ENCODE data around the gene HYAL3. TPM values are rescaled to one million over a fixed set of nuclear protein-coding genes. Genes with fewer than 3 reads are reported as not detected.
A peak's percentile ranks its signal among the peaks of the same experiment; 100 is the strongest.
"Not testable (repeated sequence)": the region's sequence is repeated elsewhere in the genome, so short reads cannot be mapped to it uniquely, and the experiment has no call there.

Gene HYAL3
- total RNA-seq, 1 donor from 2014 or later: 1.5 TPM

DNA sequence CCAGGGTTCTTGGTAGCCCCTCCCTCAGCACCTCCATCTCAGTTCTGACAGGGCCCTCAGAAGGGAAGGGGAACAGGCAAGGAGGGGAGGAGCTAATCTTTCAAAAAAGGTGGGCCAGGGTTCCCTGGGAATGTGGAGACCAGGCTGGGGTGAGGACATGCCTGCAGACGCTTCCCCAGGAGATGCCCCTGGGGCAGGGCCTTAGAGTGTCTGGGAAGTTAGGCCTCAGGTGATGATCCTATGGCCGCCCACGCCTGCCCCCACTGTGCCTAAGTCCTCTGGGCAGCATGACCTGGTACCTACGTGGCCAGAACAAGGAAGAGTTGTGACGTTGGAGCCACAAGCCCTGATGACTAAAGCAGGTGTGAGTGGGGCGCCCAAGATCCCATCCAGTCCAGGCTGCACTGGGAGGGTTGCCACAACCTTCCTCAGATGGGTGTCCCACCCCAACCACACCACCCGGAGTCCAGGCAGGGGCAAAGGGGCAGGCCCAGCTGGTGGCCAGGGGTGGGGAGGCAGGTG lies 34.2 kb downstream of the HYAL3 start:
- ATAC-seq: no peak
- DNase-seq (ENCODE audit: low spot score): no peak
- intact Hi-C loops (cut with DNase I): no loop called here

DNA sequence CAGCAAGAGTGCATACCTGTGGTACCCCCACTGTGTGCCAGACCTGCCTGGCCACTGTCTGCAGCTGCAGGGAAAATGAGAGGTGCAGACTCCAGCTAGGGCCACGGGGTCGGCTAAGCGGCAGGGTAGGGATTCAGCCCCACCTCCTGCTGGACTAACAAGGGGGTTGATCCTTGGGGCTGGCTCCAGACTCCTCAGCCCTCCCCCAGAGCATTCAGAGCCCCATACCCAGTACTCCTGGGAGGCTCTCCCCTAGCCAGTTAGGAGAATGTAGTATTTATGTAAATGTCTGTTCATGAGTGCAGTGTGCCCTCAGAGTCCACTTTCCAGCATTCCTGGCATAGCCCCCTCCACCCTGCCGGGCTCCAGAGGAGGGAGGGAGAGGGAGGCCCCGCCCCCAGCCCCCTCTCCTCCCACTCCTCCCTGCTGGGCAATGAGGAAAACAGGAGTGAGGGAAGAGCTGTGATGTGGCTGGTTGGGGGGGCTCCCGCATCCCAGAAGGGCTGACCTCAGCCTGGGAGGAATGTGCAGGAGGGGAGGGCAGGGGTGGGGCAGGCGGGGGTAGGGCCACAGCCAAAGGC lies 34.7 kb downstream of the HYAL3 start:
- ATAC-seq: peak; percentile 77
- peak; percentile 88 for DNase-seq (ENCODE audit: low spot score)
- intact Hi-C loops (cut with DNase I): no loop called here

DNA sequence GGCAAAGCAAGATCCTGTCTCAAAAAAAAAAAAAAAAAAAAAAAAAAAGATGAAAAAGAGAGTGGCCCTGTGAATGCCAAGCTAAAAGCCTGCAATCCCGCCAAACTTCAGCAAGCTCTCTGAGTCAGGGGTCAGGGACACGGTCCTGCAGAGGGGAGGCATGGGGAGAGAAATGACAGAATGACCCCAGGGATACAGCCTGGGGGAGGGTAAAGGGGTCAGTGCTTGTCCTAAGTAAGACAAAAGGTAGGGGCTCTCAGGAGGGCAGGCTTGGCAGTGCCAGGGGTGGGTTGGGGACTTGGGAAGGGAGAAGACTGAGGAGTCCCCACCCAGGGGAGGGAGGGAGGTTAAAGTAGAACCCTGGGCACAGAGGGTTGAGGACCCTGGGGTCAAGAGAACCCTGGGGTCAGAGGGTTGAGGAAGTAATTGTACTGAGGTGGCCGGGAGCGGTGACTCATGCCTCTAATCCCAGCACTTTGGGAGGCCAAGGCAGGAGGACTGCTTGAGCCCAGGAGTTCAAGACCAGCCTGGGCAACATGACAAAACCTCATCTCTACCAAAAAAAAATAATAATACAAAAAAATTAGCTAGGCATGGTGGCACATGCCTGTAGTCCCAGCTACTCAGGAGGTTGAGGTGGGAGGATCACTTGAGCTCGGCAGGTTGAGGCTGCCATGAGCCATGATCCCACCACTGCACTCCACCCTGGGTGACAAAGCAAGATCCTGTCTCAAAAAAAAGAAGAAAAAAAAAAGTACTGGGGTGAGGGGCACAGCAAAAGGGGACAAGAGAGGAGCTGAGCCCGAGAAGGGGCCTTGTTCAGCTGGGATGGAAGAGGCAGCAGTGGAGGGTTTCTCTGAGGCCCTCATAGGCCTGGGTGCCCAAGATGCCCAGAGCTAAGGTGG lies 35.5 kb downstream of the HYAL3 start:
- ATAC-seq (no peak), DNase-seq (ENCODE audit: low spot score) (no peak)
- intact Hi-C loops (cut with DNase I): no loop called here

DNA sequence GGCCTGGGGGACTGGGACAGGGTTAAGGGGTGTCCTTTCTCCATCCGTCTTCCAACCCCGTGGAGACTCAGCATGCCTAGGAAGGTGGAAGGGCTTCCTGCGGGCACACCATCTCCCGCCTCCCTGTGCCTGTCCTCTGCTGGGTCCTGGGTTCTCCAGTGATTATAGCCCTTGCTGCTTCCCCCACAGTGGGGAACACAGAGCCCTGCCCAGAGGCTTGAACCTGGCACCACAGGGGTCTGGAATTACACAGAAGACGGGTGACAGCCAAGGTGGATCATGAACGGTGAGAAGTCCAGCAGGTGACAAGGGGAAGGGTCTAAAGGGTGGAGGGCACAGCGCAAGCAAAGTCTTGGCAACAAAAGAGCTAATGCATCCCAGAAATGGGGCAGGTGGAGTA lies 36.4 kb downstream of the HYAL3 start:
- ATAC-seq: no peak
- intact Hi-C loops (cut with DNase I): no loop called here
- DNase-seq (ENCODE audit: low spot score): no peak

DNA sequence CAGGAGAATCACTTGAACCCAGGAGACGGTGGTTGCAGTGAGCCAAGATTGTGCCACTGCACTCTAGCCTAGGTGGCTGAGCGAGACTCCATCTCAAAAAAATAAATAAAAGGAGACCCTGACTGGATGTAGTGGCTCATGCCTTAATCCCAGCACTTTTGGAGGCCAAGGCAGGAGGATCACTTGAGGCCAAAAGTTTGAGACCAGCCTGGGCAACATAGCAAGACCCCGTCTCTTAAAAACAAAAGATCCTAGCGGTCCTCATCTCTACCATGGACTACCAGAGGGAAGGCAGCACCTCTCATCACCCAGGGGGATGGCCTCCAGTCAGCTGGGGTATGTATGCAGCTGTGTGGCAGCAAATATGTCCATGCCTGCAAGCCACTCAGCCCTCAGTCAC lies 37.0 kb downstream of the HYAL3 start:
- ATAC-seq; DNase-seq (ENCODE audit: low spot score); intact Hi-C loops (cut with DNase I): not testable (repeated sequence)

DNA sequence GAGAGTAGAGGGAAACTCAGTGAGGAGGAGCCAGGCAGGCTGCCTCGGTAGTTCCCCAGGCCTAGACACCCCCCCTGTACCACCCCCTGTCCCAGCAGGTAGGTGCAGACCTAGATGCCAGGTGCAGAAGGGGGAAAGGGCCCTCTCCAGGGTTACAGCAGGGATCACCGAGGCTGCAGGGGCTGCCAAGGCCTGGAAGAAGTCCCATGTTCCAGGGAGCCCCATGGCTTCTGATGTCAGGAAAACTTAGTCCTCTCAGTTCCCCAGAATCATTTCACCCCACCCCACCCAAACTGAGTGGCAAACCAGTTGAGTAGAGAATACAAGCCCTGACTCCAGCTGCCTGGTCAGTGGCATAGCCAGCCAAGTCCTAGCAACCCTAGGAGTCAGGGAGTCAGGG lies 37.7 kb downstream of the HYAL3 start:
- intact Hi-C loops (cut with DNase I): no loop called here
- DNase-seq (ENCODE audit: low spot score): no peak
- no peak for ATAC-seq

DNA sequence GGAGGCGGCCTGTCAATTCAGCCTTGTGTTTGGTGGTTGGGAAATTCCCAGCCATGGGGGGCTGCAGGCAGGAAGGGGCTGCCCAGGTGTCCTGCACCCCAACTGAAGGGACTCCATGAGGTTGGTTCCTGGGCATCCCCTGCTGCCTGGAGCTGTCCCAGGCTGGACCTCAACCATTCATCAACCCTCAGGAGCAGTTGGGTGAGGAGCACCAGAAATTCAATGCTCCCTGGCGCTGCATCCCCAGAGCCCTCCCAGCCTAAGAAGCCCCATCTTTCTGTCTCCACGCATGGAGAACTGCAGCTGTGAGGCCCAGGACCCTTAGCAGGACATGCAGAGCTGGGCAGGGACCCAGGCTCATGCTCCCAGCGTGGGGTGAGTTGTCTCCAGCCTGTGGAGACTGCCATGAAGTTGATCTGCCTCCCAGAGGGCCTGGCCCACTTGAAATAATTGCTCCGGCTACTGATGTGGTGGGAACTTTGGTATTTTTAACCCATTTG lies 38.2 kb downstream of the HYAL3 start:
- ATAC-seq (no peak), DNase-seq (ENCODE audit: low spot score) (no peak)
- intact Hi-C loops (cut with DNase I): no loop called here

DNA sequence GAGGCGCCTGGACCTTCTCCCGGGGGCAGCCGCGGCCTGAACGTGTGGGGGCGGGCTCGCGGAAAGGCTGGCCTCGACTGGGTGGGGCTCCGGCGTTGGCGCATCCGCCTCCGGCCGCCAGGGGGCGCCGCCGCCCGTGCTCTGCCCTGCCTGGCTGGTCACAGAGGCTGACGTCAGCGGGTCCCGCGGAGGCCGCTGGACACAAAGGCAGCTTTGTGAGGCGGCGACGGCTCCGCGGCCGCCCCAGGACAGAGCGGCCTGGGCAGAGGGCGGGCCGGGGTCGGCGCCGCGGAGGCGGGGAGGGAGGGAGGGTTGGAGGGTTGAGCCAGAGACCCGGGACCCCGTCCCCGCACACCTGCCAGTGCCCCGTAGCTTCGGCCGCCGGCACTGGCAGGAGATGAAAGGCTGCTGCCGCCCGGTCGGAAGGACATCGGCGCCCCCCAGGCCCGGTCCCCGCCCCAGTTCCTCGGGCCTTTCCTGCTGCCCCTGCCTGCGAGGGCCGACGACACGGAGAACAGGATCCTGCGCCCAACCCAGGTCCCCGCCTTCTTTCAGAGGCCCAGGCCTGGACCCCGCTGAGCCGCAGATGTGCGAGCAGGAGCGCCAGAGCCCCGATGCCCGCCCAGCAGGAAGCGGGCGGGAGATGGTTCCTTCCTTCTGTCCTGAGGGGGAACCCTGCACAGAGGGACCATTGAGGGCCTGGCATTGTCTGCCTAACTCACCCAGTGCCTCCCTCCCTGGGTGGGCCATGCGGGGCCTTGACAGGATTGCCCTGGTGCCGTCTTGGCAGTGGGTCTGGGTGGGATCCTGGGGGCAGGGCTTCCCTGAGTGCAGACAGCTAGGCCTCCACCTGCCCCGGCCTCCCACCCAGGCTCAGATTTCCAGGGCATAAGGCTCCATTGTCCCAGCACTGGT lies 38.9 kb downstream of the HYAL3 start:
- intact Hi-C loops (cut with DNase I): no loop called here
- ATAC-seq (peak; percentile 68), DNase-seq (ENCODE audit: low spot score) (peak; percentile 97)

DNA sequence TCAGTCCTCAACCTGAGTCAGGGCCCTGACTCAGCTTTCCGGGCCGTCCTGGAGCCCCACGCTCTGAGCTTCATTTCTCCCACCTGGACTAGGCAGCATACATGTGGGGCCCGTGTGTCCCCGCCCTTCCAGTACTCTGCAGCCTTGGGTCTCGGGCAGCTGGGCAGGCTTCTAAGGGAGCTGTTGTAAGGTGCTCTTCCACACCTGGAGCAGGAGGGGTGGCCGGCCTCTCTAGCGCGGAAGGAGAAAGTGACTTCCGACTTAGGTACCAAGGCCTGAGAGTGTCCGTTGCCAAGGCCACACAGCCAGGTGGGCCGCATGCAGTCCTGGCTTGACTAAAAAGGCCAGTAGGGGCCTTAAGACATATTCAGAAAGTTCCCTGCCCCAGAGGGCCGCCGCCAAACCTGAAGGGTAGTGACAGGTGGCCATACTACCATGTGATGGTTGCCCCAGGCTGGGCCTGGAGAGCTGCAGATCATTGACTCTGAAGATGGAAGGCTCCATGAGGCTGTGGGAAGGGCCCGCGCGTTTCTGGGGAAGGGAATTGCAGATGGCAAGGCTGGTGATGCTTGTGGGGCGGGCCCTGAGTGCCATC lies 39.7 kb downstream of the HYAL3 start:
- ATAC-seq (no peak), DNase-seq (ENCODE audit: low spot score) (no peak)
- intact Hi-C loops (cut with DNase I): no loop called here

DNA sequence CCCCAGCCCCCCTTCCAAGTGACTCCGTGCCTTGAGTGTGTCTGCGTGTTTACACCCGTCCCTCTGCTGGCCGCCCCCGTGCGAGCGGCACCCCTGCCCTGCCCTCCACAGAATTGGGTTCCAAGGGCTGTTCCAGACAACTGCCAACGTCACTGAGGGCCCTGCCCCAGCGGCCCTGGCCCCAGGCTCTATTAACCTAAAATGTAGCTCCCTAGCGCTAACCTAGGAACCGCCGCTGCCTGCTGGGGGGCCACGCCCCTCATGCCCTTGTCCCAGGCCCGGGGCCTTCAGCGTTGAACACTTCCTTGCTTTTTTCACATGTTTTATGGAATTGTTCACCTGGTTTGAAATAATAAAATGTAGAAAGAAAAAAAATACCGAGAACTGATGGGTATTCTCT lies 40.2 kb downstream of the HYAL3 start:
- ATAC-seq (no peak), DNase-seq (ENCODE audit: low spot score) (no peak)
- intact Hi-C loops (cut with DNase I): no loop called here

DNA sequence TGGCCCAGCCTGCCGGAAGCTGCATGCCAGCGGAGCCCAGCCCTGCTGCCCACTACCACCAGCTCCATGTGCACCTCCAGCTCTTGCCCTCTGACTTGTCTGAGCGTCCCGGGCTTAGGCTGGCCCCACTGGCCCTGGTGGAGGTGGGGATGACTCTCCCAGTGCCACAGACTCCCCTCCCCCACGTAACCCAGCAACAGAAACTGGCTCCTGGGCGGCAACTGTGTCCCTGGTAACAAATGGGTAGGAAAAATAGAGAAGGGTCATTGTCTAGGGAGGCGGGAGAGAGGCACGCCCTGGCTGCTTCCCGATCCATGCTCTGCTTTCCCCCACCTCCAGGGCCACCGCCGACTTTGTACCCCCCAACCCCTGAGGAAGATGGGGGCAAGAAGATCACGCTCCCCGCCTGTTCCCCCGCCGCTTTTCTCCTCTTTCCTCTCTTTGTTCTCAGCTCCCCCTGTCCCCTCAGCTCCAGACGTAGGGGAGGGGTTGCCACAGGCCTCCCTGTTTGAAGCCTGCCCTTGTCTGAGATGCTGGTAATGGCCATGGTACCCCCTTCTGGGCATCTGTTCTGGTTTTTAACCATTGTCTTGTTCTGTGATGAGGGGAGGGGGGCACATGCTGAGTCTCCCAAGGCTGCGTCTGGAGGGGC lies 41.0 kb downstream of the HYAL3 start:
- DNase-seq (ENCODE audit: low spot score) (no peak), ATAC-seq (no peak)
- intact Hi-C loops (cut with DNase I): no loop called here

DNA sequence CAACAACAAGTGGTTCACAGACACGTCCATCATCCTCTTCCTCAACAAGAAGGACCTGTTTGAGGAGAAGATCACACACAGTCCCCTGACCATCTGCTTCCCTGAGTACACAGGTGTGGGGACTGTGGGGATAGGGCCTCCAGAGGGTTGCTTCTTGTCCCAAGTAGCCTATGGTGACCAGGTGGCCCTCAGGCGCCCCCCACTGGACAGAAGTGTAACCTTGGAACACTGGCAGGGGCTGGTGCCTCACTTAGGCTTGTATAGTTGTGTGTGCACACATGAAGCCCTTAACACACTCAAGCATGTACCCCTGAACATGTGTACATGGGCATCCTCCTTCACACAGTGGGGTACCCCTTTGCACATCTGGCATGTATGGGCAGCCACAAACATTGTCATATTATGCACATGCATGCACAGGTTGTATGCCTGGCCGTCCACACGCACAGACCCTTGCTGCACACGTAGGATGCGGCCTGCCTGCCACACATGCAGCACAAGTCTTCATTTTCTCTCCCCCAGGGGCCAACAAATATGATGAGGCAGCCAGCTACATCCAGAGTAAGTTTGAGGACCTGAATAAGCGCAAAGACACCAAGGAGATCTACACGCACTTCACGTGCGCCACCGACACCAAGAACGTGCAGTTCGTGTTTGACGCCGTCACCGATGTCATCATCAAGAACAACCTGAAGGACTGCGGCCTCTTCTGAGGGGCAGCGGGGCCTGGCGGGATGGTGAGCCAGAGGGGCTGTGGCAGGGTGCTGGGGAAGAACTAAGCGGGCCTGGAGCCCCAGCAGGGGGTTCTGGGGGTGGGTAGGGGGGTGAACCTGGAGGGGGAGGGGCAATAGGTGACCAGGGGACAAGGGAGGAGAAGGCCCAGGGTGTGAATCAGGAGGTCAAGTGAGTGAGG lies 42.0 kb downstream of the HYAL3 start:
- intact Hi-C loops (cut with DNase I): no loop called here
- DNase-seq (ENCODE audit: low spot score): no peak
- no peak for ATAC-seq

DNA sequence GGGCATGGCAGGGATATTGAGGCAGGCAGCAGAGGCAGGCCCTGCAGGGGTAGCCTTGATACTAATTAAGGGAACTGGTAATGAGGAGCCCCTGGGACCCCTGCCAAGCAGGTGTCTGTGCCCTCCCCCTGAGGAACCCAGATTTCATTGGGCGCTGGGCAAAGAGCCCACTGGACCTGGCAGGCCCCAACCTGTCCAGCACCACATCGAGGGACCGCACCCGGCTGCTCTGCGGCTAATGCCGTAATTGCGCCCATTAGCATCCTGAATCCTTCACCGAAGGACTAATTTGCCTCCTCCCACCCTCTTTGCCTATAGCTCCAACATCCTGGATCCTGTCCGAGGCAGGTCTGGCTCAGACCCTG lies 44.0 kb downstream of the HYAL3 start:
- intact Hi-C loops (cut with DNase I): no loop called here
- DNase-seq (ENCODE audit: low spot score) (no peak), ATAC-seq (no peak)

DNA sequence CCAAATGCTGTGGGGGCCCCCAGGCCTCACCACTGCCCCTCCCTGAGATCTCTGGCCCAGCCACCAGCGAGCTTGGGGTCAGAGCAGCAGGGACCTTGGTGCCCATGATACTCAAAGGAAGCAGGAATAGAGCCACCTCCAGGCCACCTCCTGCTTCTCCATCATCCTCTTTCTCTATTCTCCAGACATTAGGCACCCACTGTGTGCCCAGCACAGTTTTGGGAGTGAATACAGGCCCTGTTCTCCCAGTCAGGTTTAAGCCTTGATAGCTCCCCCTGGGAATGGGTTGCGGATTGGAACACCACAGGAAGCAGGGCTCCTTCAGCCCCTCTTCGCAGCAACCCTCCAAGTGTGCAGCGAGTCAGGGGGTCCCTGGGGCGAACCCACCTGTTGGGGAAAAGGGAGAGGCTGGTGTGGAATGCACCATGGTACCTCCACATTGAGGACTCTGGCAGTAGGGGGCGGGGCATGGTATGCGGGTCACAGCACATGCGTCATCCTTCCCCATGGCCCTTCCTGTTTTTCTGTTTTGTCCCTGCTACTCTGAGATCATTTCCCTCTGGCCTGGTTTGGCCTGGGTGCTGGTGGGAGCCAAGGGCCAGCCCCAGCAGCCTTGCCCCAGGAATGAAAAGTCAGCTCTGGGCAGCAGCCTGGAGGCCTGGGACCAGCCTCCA lies 44.5 kb downstream of the HYAL3 start:
- ATAC-seq (peak; percentile 67), DNase-seq (ENCODE audit: low spot score) (no peak)
- intact Hi-C loops (cut with DNase I): no loop called here

DNA sequence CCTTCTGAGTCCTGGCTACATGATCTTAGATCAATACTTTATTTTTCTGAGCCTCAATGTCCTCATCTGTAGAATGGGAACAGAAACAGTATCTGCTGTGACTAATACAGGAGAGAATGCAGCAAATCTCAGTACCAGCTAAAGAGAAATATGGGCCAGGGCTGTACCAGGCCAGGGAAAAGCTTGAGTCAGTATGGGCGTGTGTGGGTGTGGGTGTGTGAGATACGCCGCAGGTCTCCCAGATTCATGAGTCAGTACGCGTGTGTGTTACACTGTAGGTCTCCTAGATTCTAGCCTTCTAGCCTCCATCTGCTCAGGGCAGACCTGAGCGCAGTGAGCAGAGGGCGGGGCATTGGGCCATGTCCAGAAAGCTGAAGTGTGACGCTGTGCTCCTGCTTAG lies 48.0 kb downstream of the HYAL3 start:
- intact Hi-C loops (cut with DNase I): no loop called here
- DNase-seq (ENCODE audit: low spot score): no peak
- no peak for ATAC-seq

DNA sequence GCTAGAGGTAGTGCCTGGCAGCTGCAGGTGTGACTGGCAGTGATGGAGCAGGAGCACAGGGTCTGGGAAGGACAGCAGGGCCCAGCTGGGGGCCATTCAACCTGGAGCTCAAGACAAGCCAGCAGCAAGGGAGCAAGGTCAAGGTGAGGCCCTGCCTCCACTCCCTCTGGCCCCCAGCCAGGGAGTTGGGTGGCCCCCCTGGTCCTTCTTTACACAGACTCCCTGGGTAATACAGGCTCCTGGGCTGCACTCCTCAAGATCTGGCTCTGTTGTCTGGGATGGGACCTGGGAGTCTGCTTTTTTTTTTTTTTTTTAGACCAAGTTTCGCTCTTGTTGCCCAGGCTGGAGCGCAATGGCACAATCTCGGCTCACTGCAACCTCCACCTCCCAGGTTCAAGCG lies 48.7 kb downstream of the HYAL3 start:
- DNase-seq (ENCODE audit: low spot score): no peak
- intact Hi-C loops (cut with DNase I): no loop called here
- ATAC-seq: no peak

DNA sequence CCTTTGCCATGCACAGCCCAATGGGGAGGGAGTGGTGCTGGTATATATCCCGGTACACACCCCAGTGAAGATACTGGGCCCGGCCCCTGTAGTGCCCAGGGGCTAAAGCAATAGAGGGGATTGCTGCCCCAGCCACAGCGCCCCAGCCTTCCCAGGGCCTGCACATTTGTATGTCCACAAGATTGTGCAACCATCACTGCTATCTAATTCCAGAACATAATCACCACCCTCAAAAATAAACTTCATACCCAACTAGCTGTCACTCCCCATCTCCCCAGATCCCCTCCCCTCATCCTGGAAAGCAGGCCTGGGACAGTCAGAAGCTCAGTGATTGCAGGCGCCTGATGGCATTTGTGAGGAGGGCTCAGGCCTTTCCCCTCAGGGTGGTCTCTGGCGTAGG lies 49.7 kb downstream of the HYAL3 start:
- DNase-seq (ENCODE audit: low spot score) (no peak), ATAC-seq (no peak)
- intact Hi-C loops (cut with DNase I): no loop called here
